T1000 (cell line): ENCODE measurements around the gene MED15.

Source experiments
- DNase-seq: peaks from one replicate; lab custom pipeline; 2025; ENCODE audit warnings: mixed read lengths; lab: John Stamatoyannopoulos, UW

Gene MED15

DNA sequence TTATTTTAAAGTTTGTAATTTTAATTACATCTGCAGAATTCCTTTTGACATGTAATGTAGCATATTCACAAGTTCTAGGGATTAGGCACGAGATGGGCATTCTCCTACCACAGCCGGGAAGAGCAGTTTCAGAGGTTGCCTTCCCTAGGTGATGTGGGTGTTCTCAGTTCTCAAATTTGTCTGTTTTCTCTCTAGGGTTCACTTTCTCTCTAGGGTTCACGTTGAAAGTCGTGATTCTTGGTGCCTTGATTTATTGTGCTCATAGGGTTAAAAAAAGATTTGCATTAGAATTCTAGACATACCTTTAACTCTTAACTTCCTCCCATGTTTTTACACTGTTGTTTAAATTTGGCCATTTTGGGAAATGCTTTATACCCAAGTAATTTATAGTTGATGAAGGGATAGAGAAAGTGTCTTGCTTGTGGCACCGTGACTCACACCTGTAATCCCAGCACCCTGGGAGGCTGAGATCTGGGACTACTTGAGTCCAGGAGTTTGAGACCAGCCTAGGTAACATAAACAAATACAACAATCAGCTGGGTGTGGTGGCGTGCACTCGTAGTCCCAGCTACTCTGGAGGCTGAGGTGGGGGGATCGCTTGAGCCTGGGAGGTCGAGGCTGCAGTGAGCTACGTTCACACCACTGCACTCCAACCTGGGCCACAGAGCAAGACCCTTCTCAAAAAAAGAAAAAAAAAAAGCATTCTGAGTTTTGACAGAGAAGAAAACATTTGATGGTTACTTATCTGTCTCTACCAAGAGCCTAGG is 3.6 kb downstream of the MED15 start:
- no peak for DNase-seq

DNA sequence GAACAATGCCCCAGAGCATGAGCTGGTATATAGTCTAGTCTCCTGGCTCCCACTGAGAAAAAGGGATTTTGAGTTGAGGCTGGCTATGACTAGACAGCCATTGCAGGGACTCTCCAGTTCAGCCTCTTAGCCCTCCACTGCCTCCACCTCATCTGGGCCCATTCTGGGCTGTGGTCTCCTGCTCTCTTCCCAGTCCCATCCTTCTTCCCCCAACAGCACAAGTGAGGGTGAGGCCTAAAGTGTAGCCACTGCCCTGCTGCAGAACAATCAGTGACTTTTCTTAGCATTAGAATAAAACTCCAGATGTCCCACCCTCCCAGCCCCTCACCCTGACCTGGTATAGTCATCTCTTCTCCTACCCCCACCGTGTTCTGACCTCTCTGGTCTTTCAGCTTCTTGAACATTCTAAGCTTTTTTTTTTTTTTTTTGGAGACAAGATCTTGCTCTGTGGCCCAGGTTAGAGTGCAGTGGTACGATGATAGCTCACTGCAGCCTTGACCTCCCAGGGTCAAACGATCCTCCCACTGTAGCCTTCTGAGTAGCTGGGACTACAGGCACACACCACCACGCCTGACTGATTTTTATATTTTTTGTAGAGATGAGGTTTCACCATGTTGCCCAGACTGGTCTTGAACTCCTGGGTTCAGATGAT is 4.3 kb downstream of the MED15 start:
- no peak for DNase-seq

DNA sequence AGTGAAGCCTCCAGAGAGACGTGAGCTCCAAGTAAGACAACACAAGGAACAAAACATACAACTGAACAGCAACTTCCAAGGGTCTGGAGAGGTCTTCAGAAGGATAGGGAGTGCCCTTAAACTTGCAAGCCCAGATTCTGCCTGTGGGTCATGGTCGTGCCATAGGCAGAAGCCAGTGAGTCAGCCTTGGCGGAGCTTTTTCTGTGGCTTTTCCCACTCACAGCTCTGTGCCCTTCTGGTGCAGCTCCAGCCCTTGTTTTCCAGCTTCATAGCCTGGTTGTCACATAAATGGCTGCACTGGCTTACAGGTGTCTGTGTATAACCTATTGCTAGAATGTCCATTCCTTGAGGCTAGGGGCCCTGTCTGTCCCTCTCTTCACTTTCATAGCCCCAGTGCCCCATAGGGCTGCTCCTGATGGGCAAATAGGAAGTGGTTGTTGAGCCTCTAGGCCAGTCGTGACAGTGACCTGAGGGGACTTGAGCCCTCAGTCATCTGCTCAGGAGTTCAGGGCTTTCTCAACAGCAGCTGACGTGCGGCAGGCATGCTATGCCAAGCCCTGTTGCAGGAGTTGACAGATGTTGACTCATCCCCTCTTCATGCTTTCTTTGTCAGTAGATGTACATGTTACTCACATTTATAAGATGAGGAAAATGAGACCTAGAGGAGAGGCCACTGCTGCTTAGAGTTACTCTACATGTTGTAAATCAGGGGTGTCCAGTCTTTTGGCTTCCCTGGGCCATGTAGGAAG is 7.4 kb downstream of the MED15 start:
- peak; percentile 60 for DNase-seq

DNA sequence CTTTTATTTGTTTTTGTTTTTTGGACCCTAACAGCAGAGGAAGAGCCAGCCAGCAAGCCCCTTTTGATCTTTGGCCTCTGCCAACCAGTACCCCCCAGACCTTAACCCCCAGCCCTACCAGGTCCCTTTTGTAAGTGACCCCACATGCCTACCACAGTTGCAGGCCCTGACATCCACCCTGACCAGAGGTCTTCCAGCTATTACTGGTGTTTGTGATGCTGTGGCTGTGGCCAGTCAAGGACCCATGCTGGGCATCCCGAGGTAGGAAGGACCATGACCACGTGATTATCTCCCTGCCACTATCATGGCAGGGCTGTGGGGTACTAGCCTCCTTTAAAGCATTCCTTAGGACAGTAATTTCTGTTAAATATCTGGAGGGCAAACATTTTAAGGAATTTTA is 9.0 kb downstream of the MED15 start:
- no peak for DNase-seq

DNA sequence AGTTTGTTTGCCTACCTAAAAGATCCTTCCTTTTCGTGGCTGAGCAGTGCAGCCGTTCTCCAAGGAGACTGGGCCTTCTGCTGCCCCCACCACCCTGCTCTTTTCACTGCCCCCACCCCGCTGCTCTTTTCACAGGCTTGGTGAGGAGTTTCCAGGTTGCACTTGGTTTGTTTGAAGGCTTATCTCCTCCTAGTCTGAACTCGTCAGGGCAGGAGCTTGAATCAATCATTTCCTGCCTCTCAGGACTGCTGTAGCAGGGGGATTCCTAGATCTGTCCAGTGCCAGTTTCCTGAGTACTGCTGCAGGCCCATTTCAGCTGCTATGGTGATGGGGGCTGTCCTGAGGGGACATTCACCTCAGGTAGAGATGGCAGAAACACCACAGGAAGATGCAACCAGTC is 10.0 kb downstream of the MED15 start:
- DNase-seq, result no peak

DNA sequence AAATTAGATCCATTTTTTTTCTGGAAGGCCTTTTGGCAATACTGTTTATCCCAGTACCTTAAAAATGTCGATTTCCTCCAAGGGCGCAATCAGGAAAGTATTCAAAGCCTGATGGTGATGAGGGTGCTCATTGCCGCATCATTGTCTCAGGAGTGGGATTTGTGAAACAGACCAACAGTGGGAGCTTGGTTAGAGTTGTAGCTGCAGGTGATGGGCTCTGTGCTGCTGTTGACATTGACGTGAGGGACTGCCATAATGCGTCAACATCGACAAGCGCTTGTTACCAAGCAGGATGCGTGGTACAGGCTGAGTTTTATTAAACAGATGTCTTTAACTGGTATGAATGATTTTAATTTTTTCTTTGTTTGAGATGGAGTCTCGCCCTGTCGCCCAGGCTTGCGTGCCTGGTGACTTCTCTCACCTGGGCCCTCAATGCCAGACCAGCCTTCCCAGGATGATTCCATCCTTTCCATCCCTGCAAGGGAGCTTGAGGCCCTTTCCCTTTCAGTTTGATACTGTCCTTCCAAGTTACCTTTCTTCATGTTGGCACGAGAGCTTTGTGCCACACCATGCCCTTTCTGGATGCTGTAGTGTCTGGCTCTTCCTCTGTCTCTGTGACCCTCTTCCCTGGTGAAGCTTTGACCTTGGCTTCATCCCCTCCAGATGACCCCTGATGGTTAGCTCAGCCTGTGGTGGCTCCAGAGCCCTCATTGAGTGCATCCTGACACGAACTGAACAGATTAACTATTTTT is 10.6 kb downstream of the MED15 start:
- no peak for DNase-seq

- no peak for DNase-seq
These were observed 12.1 kb downstream of the MED15 start for GRCh38 chr22:20519558-20519957.

GRCh38 chr22:20520093-20520511 is 12.7 kb downstream of the MED15 start:
- peak; percentile 21 for DNase-seq

DNA sequence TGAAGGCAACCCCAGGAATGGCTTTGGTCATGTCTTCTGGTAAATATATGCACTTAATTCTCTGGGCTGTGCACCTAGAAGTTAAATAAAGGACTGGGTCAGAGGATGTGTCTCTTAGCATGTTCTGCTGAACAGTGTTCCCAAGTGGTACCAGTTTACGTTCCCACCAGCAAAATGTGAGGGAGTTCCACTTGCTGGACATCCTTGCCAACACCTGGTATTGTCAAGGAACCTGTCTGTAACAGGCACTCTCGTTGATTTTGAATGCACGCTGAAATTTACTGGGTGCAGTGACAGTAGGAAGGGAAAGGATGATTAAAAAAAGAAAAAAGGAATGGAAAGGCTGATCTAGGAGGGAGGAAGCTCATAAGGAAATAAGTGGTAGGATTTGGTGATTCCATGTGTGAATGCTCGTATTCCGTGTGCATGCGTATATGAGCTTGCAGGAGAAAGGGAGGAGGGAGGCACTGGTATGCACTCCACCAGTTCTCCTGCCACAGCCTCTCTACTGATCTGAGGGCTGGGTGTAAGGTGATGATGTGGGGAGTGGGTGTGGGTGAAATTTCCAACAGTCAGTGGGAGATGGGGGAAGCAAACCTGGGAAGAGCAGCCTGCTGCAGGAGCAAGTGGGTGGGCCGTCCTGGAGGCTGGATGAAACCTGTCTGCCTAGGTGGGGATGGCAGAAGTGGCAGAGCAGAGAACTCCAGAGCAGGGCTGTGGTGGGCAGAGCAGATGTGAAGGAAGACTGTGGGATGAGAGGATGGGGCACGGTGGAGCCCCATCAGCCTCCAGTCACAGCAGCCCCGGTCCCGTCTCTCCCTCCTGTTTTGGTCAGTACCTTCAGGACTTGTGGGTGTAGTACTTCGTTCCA is 15.0 kb downstream of the MED15 start:
- no peak for DNase-seq

DNA sequence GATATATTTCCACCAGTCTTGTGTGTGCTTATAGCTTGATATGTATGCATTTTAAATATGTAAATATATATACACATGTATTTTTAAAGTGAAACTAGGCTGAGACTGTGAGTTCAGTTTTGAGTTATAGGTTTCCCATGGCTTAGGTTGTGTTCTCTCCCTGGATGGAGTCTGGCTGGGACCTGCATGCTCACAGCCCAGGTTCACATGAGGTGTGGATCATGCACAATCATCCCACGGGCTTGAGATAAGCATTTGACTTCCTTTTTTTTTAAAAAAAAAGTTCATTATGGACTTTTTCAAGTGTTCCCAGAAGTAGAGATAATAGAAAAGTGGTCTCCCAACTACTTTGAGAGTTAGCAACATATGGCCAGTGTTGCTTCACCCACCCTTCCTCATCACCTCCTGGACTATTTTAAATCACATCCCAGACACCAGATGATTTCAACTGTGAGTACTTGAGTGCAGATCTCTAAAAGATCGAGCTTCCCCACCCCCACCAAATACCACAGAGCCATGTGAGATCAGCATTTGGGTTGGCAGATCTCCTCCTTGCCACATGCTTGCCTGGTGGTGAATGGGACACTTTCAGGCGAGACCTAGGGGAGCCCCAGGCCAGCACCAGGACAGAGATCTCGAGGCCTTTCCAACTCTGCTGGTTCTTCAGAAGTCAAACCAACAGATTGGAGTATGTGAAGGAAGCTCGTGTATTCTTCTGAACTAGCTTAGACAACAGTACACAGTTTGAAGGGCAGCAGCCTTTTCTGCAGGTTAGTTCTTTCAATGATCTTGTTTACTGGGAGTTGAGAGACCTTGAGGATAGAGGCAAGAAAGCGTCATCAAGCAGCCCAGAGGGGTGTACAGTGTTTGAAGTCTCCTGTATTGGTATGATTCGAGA is 15.9 kb downstream of the MED15 start:
- DNase-seq, result no peak

DNA sequence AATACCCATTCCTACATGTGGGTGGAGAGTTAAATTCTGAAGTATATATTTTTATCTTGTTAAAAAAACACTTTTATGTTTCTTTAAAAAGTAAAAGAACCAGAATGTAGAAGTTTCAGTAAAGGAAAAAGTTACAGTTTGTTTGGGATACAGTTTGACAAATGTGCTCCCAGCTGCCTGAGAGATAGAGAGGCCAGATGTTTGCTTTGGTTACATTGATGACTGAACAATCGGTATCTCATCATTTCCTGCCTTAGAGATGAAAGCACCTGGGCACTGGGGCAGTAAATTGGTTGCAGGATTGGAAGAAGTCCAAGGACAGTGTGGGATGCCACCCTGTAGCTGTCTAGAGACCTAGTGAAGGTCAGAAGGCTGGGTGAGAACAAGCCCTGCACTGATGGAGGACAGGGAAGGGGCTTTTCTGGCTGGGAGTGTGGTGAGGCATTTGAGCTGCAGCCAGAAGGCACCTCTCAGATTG is 16.6 kb downstream of the MED15 start:
- no peak for DNase-seq

- no peak for DNase-seq
These were observed 17.6 kb downstream of the MED15 start for GRCh38 chr22:20525048-20525447.

DNA sequence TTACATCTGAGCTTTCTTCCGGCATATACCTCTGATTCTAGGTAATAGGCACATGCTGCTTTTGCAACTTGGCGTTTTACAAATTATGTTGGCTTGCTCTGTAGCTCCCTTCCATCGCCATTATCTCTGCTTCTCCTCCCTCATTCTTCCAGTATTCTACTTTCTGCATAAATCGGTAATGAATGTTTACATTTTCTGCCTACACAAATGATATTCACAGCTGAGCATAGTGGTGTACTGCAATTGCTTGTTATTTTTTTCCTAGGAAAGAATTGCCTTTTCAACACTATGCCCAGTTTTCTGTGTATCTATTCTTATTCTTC is 18.9 kb downstream of the MED15 start:
- no peak for DNase-seq

GRCh38 chr22:20526628-20527355 is 19.4 kb downstream of the MED15 start:
- DNase-seq, result peak; percentile 52

DNA sequence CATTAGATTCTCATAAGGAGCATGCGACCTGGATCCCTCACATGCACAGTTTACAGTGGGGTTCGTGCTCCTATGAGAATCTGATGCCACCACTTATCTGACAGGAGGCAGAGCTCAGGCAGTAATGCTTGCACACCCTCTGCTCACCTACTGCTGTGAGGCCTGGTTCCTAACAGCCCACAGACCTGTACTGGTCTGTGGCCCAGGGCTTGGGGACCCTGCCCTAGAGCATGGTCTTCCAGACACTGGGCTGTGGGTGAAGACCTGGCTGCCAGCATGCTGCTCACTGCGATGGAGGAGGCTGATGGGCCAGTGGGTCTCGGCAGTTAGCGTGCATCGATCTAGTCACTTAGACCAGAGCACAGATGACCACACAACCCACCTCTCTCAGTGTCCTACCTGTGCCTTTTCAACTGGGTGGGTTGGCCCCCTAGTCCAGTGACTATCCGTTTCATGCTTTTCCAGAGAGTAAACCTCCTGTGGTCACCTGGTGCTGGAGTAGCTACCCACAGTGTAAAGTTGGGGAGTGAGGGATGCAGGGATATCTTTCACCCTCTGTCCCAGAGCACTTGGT is 21.1 kb downstream of the MED15 start:
- no peak for DNase-seq

- peak; percentile 78 for DNase-seq
These were observed 23.2 kb downstream of the MED15 start for GRCh38 chr22:20530368-20531153.

- no peak for DNase-seq
These were observed 23.7 kb downstream of the MED15 start for GRCh38 chr22:20531154-20531403.

GRCh38 chr22:20531404-20532201 is 24.2 kb downstream of the MED15 start:
- DNase-seq, result peak; percentile 68
